ENCODE results near the gene ATP2A2. TPM values are rescaled to one million over a fixed set of nuclear protein-coding genes. Genes with fewer than 3 reads are reported as not detected.

ATP2A2 gene
- total RNA-seq, 1 experiment from 2014 or later = 174 TPM

- intact Hi-C loops (cut with micrococcal nuclease) = no loop called here
- H4K20me1 ChIP-seq (ENCODE audit: low read length) = peaks cover 49% of the 10 kb centered on the region
Observed at GRCh38 chr12:110312581-110313360, 31.7 kb downstream of the ATP2A2 start.

GRCh38 chr12:110314308-110314707 is 33.3 kb downstream of the ATP2A2 start:
- no peaks in the 10 kb centered on the region for H3K27me3 ChIP-seq (ENCODE audit: low read length)
- intact Hi-C loops (cut with micrococcal nuclease) = no loop called here
- H2AFZ ChIP-seq (ENCODE audit: low read length) = no peak overlapping the region
- DNase-seq = peak; percentile 61
- BruUV-seq (replicated peaks) = no TSS peak
- no peaks in the 10 kb centered on the region for H3F3A ChIP-seq (ENCODE audit: low read length, unreplicated experiment)
- H3K4me2 ChIP-seq (ENCODE audit: low read length) = no peak overlapping the region
- ChIA-PET CTCF (no interaction called here), POLR2A (ENCODE audit: unreplicated experiment) (no interaction called here)
- no peaks in the 10 kb centered on the region for H3K9me2 ChIP-seq (replicated peaks; ENCODE audit: low read length)
- ATAC-seq = peak; percentile 35
- H3K4me1 ChIP-seq (ENCODE audit: insufficient read depth, low read length) = peaks cover 29% of the 10 kb centered on the region
- no peak overlapping the region for H3K9ac ChIP-seq (ENCODE audit: low read length)
- H3K9me3 ChIP-seq (ENCODE audit: low read length) = no peaks in the 10 kb centered on the region
- TF ChIP-seq EZH2 (IDR thresholded peaks at IDR 0.05; ENCODE audit: low read length, unreplicated experiment) = no peak
- TF ChIP-seq CTCF (conservative IDR thresholded peaks at IDR 0.05; ENCODE audit: low read depth, low read length) = no peak
- no peak for TF ChIP-seq EZH2phosphoT487 (IDR thresholded peaks at IDR 0.05; ENCODE audit: borderline replicate concordance, low read length)
- peaks cover 100% of the 10 kb centered on the region for H3K79me2 ChIP-seq (ENCODE audit: low read length)
- no peak overlapping the region for H3K4me3 ChIP-seq (ENCODE audit: low read length)
- peaks cover 50% of the 10 kb centered on the region for H4K20me1 ChIP-seq (ENCODE audit: low read length)
- peaks cover 50% of the 10 kb centered on the region for H3K36me3 ChIP-seq (ENCODE audit: low read depth, low read length)
- H3K27ac ChIP-seq (ENCODE audit: low read length) = peak overlapping the region; percentile 14; the same call in 1 of the 2 replicates

More at GRCh38 chr12:110312581-110313360, 31.7 kb downstream of the ATP2A2 start:
- ATAC-seq (peak; percentile 87), DNase-seq (peak; percentile 78)
- POLR2A ChIA-PET (ENCODE audit: unreplicated experiment) = interaction anchor here (0.7 to 1.1 kb wide), 2 partner anchors 12 to 27 kb away, joined by 4 to 5 read pairs; no protein-coding TSS in a partner anchor
- Histone ChIP-seq H3K9me3 (ENCODE audit: low read length) (no peaks in the 10 kb centered on the region), H3K79me2 (ENCODE audit: low read length) (peaks cover 99% of the 10 kb centered on the region), H3F3A (ENCODE audit: low read length, unreplicated experiment) (no peaks in the 10 kb centered on the region), H3K36me3 (ENCODE audit: low read depth, low read length) (peaks cover 50% of the 10 kb centered on the region), H3K27me3 (ENCODE audit: low read length) (no peaks in the 10 kb centered on the region), H3K27ac (ENCODE audit: low read length) (peak overlapping the region; percentile 50), H3K9me2 (replicated peaks; ENCODE audit: low read length) (no peaks in the 10 kb centered on the region), H3K9ac (ENCODE audit: low read length) (no peak overlapping the region), H3K4me1 (ENCODE audit: insufficient read depth, low read length) (peaks cover 29% of the 10 kb centered on the region), H2AFZ (ENCODE audit: low read length) (no peak overlapping the region), H3K4me2 (ENCODE audit: low read length) (0 out of 2 replicates have a peak overlapping the region, but pooled peaks have one; percentile 5), H3K4me3 (ENCODE audit: low read length) (no peak overlapping the region)
- no TSS peak for BruUV-seq (replicated peaks)
- CTCF ChIA-PET = no interaction called here
- TF ChIP-seq CTCF (conservative IDR thresholded peaks at IDR 0.05; ENCODE audit: low read depth, low read length) = no peak

GRCh38 chr12:110316861-110317260 is 35.8 kb downstream of the ATP2A2 start:
- peaks cover 50% of the 10 kb centered on the region for H4K20me1 ChIP-seq (ENCODE audit: low read length)
- TF ChIP-seq CTCF (conservative IDR thresholded peaks at IDR 0.05; ENCODE audit: low read depth, low read length) (no peak), EZH2 (IDR thresholded peaks at IDR 0.05; ENCODE audit: low read length, unreplicated experiment) (no peak), EZH2phosphoT487 (IDR thresholded peaks at IDR 0.05; ENCODE audit: borderline replicate concordance, low read length) (no peak)
- peaks cover 42% of the 10 kb centered on the region for H3K36me3 ChIP-seq (ENCODE audit: low read depth, low read length)
- no peaks in the 10 kb centered on the region for H3K9me3 ChIP-seq (ENCODE audit: low read length)
- no peak overlapping the region for H3K4me3 ChIP-seq (ENCODE audit: low read length)
- intact Hi-C loops (cut with micrococcal nuclease) = no loop called here
- ChIA-PET POLR2A (ENCODE audit: unreplicated experiment) (no interaction called here), CTCF (no interaction called here)
- ATAC-seq (no peak; the same call in 1 of the 2 replicates), DNase-seq (peak; percentile 17)
- no peak overlapping the region for H3K9ac ChIP-seq (ENCODE audit: low read length)
- H3K79me2 ChIP-seq (ENCODE audit: low read length) = peaks cover 99% of the 10 kb centered on the region
- H3F3A ChIP-seq (ENCODE audit: low read length, unreplicated experiment) = no peaks in the 10 kb centered on the region
- BruUV-seq (replicated peaks) = no TSS peak
- H3K4me2 ChIP-seq (ENCODE audit: low read length) = no peak overlapping the region
- no peaks in the 10 kb centered on the region for H3K9me2 ChIP-seq (replicated peaks; ENCODE audit: low read length)
- peaks cover 27% of the 10 kb centered on the region for H3K4me1 ChIP-seq (ENCODE audit: insufficient read depth, low read length)
- no peak overlapping the region for H3K27ac ChIP-seq (ENCODE audit: low read length)
- no peak overlapping the region for H2AFZ ChIP-seq (ENCODE audit: low read length)
- H3K27me3 ChIP-seq (ENCODE audit: low read length) = no peaks in the 10 kb centered on the region
